SU-DHL-6 (cell line): Measurements from ENCODE around the gene THSD4.
"Not testable (repeated sequence)": the region's sequence is repeated elsewhere in the genome, so short reads cannot be mapped to it uniquely, and the experiment has no call there.

Experiments
- H2AFZ ChIP-seq: fragments of 200-600 bp; sonication (generic); 2 replicates; pipeline ENCODE4 v1.6.1; 2014; ENCODE audit warnings: low read depth, mild to moderate bottlenecking, moderate library complexity, mixed read lengths, antibody characterized with exemption, low read length; ENCODE audit not compliant: severe bottlenecking
- H3F3A ChIP-seq: fragments of 200-600 bp; shearing (Covaris generic); 2 replicates; pipeline ENCODE4 v1.6.0; 2016; ENCODE audit warnings: antibody characterized with exemption, mild to moderate bottlenecking; ENCODE audit not compliant: insufficient read depth
- H3K27ac ChIP-seq: fragments of 200-600 bp; sonication (generic); 2 replicates; pipeline ENCODE4 v1.5.1; 2016; ENCODE audit warnings: low read depth, mild to moderate bottlenecking, low read length, moderate library complexity, mixed read lengths
- H3K27me3 ChIP-seq: fragments of 200-600 bp; sonication (generic), shearing (Covaris generic); 2 replicates; pipeline ENCODE4 v1.6.0; 2014; ENCODE audit warnings: mild to moderate bottlenecking, low read length
- H3K36me3 ChIP-seq: fragments of 200-600 bp; sonication (generic); 2 replicates; pipeline ENCODE4 v1.6.1; 2014; ENCODE audit warnings: mild to moderate bottlenecking, low read length, mixed read lengths
- H3K4me2 ChIP-seq: fragments of 300-600, 200-600 bp; shearing (Covaris generic), sonication (generic); 2 replicates; pipeline ENCODE4 v1.6.0; 2014; ENCODE audit warnings: low read length, low read depth, mild to moderate bottlenecking; ENCODE audit not compliant: poor library complexity, severe bottlenecking
- H3K4me3 ChIP-seq: fragments of 200-600 bp; sonication (generic); 2 replicates; pipeline ENCODE4 v1.5.1; 2014; ENCODE audit warnings: antibody characterized with exemption, low read length, mild to moderate bottlenecking, mixed read lengths; ENCODE audit not compliant: insufficient read depth, poor library complexity, severe bottlenecking
- H3K79me2 ChIP-seq: fragments of 200-600 bp; sonication (generic); 2 replicates; pipeline ENCODE4 v1.6.1; 2014; ENCODE audit warnings: mild to moderate bottlenecking, low read length, moderate library complexity; ENCODE audit not compliant: insufficient read depth
- H3K9ac ChIP-seq: fragments of 200-600 bp; sonication (generic); 2 replicates; pipeline ENCODE4 v1.7.0; 2014; ENCODE audit warnings: mild to moderate bottlenecking, low read length
- H3K9me2 ChIP-seq: fragments of 200-600 bp; sonication (generic); replicated peaks from 2 replicates; pipeline ENCODE4 v1.6.1; 2014; ENCODE audit warnings: low read length; ENCODE audit not compliant: insufficient read depth
- H3K9me3 ChIP-seq: fragments of 200-600 bp; sonication (generic); 2 replicates; pipeline ENCODE4 v1.6.1; 2014; ENCODE audit warnings: low read length, mixed read lengths; ENCODE audit not compliant: insufficient read depth
- H4K20me1 ChIP-seq: fragments of 200-600 bp; sonication (generic); 2 replicates; pipeline ENCODE4 v1.6.1; 2014; ENCODE audit warnings: low read depth, mild to moderate bottlenecking, antibody characterized with exemption, low read length, moderate library complexity, mixed read lengths
- EZH2phosphoT487 ChIP-seq: fragments of 200-600 bp; sonication (generic), shearing (Covaris generic); conservative IDR thresholded peaks from 2 replicates; pipeline ENCODE4 v1.6.1; 2018; ENCODE audit warnings: mild to moderate bottlenecking, antibody characterized with exemption, low read length, moderate library complexity, mixed read lengths
- TF ChIP-seq, protein P1 (sequence below): fragments of 200-600 bp; sonication (generic); IDR thresholded peaks from one replicate; pipeline ENCODE4 v1.5.1; 2017; ENCODE audit warnings: antibody characterized with exemption, mild to moderate bottlenecking, low read length, moderate library complexity; ENCODE audit not compliant: insufficient read depth, poor library complexity, severe bottlenecking

Gene THSD4

DNA sequence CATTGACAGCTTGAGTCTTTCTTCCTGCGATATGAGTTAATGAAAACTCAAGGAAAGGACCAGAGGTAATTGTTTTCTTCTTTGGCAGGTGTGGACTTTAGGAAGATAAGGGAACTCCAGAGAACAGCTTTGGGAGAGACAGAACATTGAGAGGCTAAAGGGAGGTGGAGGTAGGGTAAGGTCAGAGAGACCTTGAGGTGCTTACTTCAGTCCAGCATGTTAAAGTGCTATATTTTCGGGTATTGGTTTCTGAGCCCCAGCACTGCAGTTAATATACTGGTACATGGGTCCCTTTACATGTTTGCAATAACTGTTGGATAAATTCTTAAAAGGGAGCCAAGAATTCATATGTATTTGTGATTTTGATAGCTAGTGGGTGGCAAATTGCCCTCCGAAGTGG lies 322.1 kb downstream of the THSD4 start:
- Histone ChIP-seq H3K4me3 (no peak overlapping the region), H2AFZ (no peak overlapping the region), H3K27me3 (no peaks in the 10 kb centered on the region), H3K79me2 (no peaks in the 10 kb centered on the region), H4K20me1 (no peaks in the 10 kb centered on the region), H3K9me2 (no peaks in the 10 kb centered on the region), H3K9ac (no peak overlapping the region), H3F3A (no peaks in the 10 kb centered on the region), H3K9me3 (no peaks in the 10 kb centered on the region), H3K36me3 (no peaks in the 10 kb centered on the region), H3K27ac (no peak overlapping the region), H3K4me2 (no peak overlapping the region)
- no peak for TF ChIP-seq EZH2phosphoT487
- TF ChIP-seq, protein P1, sequence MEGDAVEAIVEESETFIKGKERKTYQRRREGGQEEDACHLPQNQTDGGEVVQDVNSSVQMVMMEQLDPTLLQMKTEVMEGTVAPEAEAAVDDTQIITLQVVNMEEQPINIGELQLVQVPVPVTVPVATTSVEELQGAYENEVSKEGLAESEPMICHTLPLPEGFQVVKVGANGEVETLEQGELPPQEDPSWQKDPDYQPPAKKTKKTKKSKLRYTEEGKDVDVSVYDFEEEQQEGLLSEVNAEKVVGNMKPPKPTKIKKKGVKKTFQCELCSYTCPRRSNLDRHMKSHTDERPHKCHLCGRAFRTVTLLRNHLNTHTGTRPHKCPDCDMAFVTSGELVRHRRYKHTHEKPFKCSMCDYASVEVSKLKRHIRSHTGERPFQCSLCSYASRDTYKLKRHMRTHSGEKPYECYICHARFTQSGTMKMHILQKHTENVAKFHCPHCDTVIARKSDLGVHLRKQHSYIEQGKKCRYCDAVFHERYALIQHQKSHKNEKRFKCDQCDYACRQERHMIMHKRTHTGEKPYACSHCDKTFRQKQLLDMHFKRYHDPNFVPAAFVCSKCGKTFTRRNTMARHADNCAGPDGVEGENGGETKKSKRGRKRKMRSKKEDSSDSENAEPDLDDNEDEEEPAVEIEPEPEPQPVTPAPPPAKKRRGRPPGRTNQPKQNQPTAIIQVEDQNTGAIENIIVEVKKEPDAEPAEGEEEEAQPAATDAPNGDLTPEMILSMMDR = no peak

DNA sequence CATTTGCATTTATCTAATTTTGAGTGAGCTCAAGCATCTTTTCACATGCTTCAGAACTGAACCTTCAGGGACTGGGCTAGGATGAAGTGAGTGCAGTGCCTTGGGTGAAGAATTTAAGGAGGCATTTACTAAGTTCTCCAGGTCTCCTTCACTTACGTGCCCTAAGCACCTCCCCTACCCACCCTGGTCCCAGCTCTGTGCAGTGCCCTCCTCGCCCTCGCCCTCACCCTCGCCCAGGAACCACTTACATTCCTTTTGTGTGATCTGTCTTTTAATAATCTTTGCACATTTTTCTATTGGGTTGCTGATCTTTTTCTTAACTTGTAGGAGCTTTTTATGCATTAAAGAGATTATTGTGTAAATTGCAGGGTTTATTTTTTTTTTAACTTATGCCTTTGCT lies 322.6 kb downstream of the THSD4 start:
- no peak overlapping the region for H3K4me3 ChIP-seq
- H2AFZ ChIP-seq = no peak overlapping the region
- no peak overlapping the region for H3K9ac ChIP-seq
- no peaks in the 10 kb centered on the region for H3K9me2 ChIP-seq
- no peaks in the 10 kb centered on the region for H3K36me3 ChIP-seq
- no peak for TF ChIP-seq EZH2phosphoT487
- TF ChIP-seq, protein P1 = no peak
- H4K20me1 ChIP-seq = no peaks in the 10 kb centered on the region
- H3K27me3 ChIP-seq = no peaks in the 10 kb centered on the region
- no peak overlapping the region for H3K4me2 ChIP-seq
- no peaks in the 10 kb centered on the region for H3K9me3 ChIP-seq
- H3K79me2 ChIP-seq = no peaks in the 10 kb centered on the region
- no peaks in the 10 kb centered on the region for H3F3A ChIP-seq
- H3K27ac ChIP-seq = no peak overlapping the region

DNA sequence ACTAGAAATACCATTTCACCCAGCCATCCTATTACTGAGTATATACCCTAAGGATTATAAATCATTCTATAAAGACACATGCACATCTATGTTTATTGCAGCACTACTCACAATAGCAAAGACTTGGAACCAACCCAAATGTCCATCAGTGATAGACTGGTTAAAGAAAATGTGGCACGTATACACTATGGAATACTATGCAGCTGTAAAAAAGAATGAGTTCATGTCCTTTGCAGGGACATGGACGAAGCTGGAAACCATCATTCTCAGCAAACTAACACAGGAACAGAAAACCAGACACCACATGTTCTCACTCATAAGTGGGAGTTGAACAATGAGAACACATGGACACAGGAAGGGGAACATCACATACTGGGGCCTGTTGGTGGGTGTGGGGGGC lies 324.2 kb downstream of the THSD4 start:
- not testable (repeated sequence) for H3K9ac ChIP-seq, H3K79me2 ChIP-seq, H3K4me3 ChIP-seq, H3K36me3 ChIP-seq, H4K20me1 ChIP-seq, H3K9me2 ChIP-seq, H2AFZ ChIP-seq, H3K9me3 ChIP-seq, H3K4me2 ChIP-seq, H3K27ac ChIP-seq, H3F3A ChIP-seq, H3K27me3 ChIP-seq

DNA sequence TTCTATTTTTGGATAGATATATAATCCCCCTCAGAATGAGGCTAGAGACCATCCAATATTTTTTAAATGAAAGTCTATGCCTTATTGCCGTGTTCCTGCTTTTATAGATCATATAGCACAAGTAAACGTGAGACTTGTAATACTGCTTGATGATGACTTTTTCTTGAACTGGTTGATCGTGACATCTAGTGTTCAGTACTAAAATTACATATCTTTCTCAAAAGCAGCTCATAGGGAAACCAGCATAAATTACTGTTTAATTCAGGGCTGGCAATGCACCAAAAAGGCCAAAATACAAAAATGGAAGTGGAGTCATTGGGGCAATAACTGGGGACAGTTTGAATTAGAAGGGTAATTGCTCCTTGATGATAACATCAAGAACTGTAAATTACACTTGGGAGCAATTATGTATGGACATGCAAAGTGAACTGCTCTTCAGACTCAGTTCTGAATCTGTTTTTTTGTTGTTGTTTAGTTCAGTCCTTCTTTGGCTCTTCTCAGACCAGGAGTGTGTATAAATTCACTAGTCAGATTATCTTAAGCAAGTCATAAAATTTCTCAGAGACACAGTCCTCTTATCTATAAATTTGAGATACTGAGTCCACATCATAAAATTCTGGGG lies 325.3 kb downstream of the THSD4 start:
- no peak overlapping the region for H3K9ac ChIP-seq
- TF ChIP-seq, protein P1 = peak; percentile 11
- TF ChIP-seq EZH2phosphoT487 = no peak
- H3F3A ChIP-seq = no peaks in the 10 kb centered on the region
- no peaks in the 10 kb centered on the region for H3K27me3 ChIP-seq
- no peaks in the 10 kb centered on the region for H3K9me3 ChIP-seq
- H3K4me3 ChIP-seq = no peak overlapping the region
- H3K27ac ChIP-seq = no peak overlapping the region
- no peaks in the 10 kb centered on the region for H3K36me3 ChIP-seq
- H2AFZ ChIP-seq = no peak overlapping the region
- no peak overlapping the region for H3K4me2 ChIP-seq
- H4K20me1 ChIP-seq = no peaks in the 10 kb centered on the region
- no peaks in the 10 kb centered on the region for H3K79me2 ChIP-seq
- no peaks in the 10 kb centered on the region for H3K9me2 ChIP-seq
